GM19395 (cell line): ENCODE results near the gene TMPRSS2.
"Not testable (repeated sequence)": the region's sequence is repeated elsewhere in the genome, so short reads cannot be mapped to it uniquely, and the experiment has no call there.

Experiments
- ATAC-seq: cut with Tn5 transposase; IDR thresholded peaks from one replicate; pipeline ENCODE4 v1.9.1; 2021; ENCODE audit warnings: mild to moderate bottlenecking, moderate library complexity; ENCODE audit not compliant: unreplicated experiment

Gene TMPRSS2

GRCh38 chr21:41428311-41428710 is 79.6 kb downstream of the TMPRSS2 start:
- ATAC-seq, result no peak

- ATAC-seq, result no peak
These were observed 80.4 kb downstream of the TMPRSS2 start for GRCh38 chr21:41427556-41427955.

GRCh38 chr21:41426676-41427404 is 81.1 kb downstream of the TMPRSS2 start:
- ATAC-seq, result no peak

- ATAC-seq, result peak; percentile 86
These were observed 81.8 kb downstream of the TMPRSS2 start, which contains the start of gene MX1 for GRCh38 chr21:41425954-41426675. MX1 (plus strand) TSS chr21:41426239; CDS start chr21:41432071, 5,832 bp downstream.

- peak; percentile 6 for ATAC-seq
These were observed 82.4 kb downstream of the TMPRSS2 start for GRCh38 chr21:41425588-41425953.

- not testable (repeated sequence) for ATAC-seq
These were observed 84.7 kb downstream of the TMPRSS2 start for GRCh38 chr21:41423305-41423636.

- ATAC-seq, result no peak
These were observed 85.2 kb downstream of the TMPRSS2 start for GRCh38 chr21:41422546-41423304.

- not testable (repeated sequence) for ATAC-seq
These were observed 87.0 kb downstream of the TMPRSS2 start for GRCh38 chr21:41420998-41421397.

GRCh38 chr21:41419921-41420862 is 87.8 kb downstream of the TMPRSS2 start:
- no peak for ATAC-seq

- ATAC-seq, result no peak
These were observed 88.8 kb downstream of the TMPRSS2 start for GRCh38 chr21:41418956-41419680.

GRCh38 chr21:41418393-41418792 is 89.6 kb downstream of the TMPRSS2 start:
- ATAC-seq, result no peak

- not testable (repeated sequence) for ATAC-seq
These were observed 90.5 kb downstream of the TMPRSS2 start for GRCh38 chr21:41417505-41417904.
